G401 (cell line): ENCODE measurements around the gene ELOB. TPM values are rescaled to one million over a fixed set of nuclear protein-coding genes. Genes with fewer than 3 reads are reported as not detected.

Experiments
- DNase-seq: peaks from one replicate; pipeline ENCODE4 v3.0.0-alpha.2; 2015; ENCODE audit warnings: low spot score
- in situ Hi-C: cut with HindIII; loops from 2 replicates; pipeline ENCODE4 v1.10.0; 2016; ENCODE audit warnings: low sequenced_read_pairs, mixed read lengths
- total RNA-seq: library from RNA; depleted of rRNA; stranded (reverse); fragments of >200 nt; shearing (Covaris generic); gene quantifications from 2 replicates; pipeline ENCODE4 v1.2.3, GENCODE V29; 2014; rRNA removed

The ELOB gene
- 178 and 250 TPM in 2 replicates for total RNA-seq

GRCh38 chr16:2777231-2777902 lies at the start of gene ELOB:
Gene ELOB (minus strand): TSS chr16:2777280. CDS start chr16:2777239, 41 bp downstream.
- DNase-seq, result peak; percentile 73
- in situ Hi-C loops, result no loop called here

GRCh38 chr16:2825906-2826305 lies 48.8 kb upstream of the ELOB start:
- in situ Hi-C loops, result no loop called here
- no peak for DNase-seq

- in situ Hi-C loops, result no loop called here
- no peak for DNase-seq
Observed at GRCh38 chr16:2825049-2825742, 48.1 kb upstream of the ELOB start.

GRCh38 chr16:2824626-2825025 lies 47.5 kb upstream of the ELOB start:
- no peak for DNase-seq
- in situ Hi-C loops, result no loop called here

- DNase-seq, result no peak
- in situ Hi-C loops, result no loop called here
Observed at GRCh38 chr16:2822496-2822895, 45.4 kb upstream of the ELOB start.

GRCh38 chr16:2822158-2822495 lies 45.0 kb upstream of the ELOB start:
- no peak for DNase-seq
- in situ Hi-C loops, result no loop called here

GRCh38 chr16:2821487-2822157 lies 44.5 kb upstream of the ELOB start:
- in situ Hi-C loops, result no loop called here
- DNase-seq, result no peak

GRCh38 chr16:2820836-2821486 lies 43.9 kb upstream of the ELOB start:
- in situ Hi-C loops, result no loop called here
- no peak for DNase-seq

- DNase-seq, result no peak
- in situ Hi-C loops, result no loop called here
Observed at GRCh38 chr16:2819939-2820835, 43.1 kb upstream of the ELOB start.

GRCh38 chr16:2819179-2819938 lies 42.3 kb upstream of the ELOB start:
- DNase-seq, result no peak
- in situ Hi-C loops, result no loop called here

- no peak for DNase-seq
Observed at GRCh38 chr16:2818272-2818876, 41.3 kb upstream of the ELOB start.

GRCh38 chr16:2817340-2818271 lies 40.5 kb upstream of the ELOB start:
- in situ Hi-C loops, result no loop called here
- DNase-seq, result no peak

More at GRCh38 chr16:2818272-2818876, 41.3 kb upstream of the ELOB start:
- in situ Hi-C loops, result no loop called here

GRCh38 chr16:2816751-2817339 lies 39.8 kb upstream of the ELOB start, which contains the start of gene PRSS21:
Gene PRSS21 (plus strand): TSS chr16:2817237. CDS start chr16:2817269, 32 bp downstream.
- in situ Hi-C loops, result no loop called here
- DNase-seq, result no peak

- DNase-seq, result no peak
- in situ Hi-C loops, result no loop called here
Observed at GRCh38 chr16:2815299-2815771, 38.3 kb upstream of the ELOB start.

GRCh38 chr16:2814551-2815298 lies 37.6 kb upstream of the ELOB start:
- no peak for DNase-seq
- in situ Hi-C loops, result no loop called here

- in situ Hi-C loops, result no loop called here
Observed at GRCh38 chr16:2813771-2814221, 36.7 kb upstream of the ELOB start.

More at GRCh38 chr16:2813771-2814221, 36.7 kb upstream of the ELOB start:
- no peak for DNase-seq
